Ishikawa (cell line): ENCODE results near the gene PNPLA2.

Experiments
- CEBPB ChIP-seq: IDR thresholded peaks from 2 replicates; pipeline ENCODE4 v1.6.1; 2012
- CREB1 ChIP-seq: IDR thresholded peaks from 2 replicates; pipeline ENCODE4 v1.6.1; 2012; ENCODE audit warnings: low read depth
- EP300 ChIP-seq: IDR thresholded peaks from 2 replicates; pipeline ENCODE4 v1.6.1; 2012; ENCODE audit warnings: borderline replicate concordance
- FOXM1 ChIP-seq: IDR thresholded peaks from 2 replicates; pipeline ENCODE4 v1.6.1; 2012; ENCODE audit warnings: low read depth, borderline replicate concordance
- NFIC ChIP-seq: IDR thresholded peaks from 2 replicates; pipeline ENCODE4 v1.6.1; 2012
- TAF1 ChIP-seq: IDR thresholded peaks from 2 replicates; pipeline ENCODE4 v1.6.1; 2012; ENCODE audit warnings: low read depth, mild to moderate bottlenecking
- TCF12 ChIP-seq: IDR thresholded peaks from 2 replicates; pipeline ENCODE4 v1.6.1; 2012; ENCODE audit warnings: low read depth
- USF1 ChIP-seq: IDR thresholded peaks from 2 replicates; pipeline ENCODE4 v1.6.1; 2012
- YY1 ChIP-seq: IDR thresholded peaks from 2 replicates; pipeline ENCODE4 v1.6.1; 2012; ENCODE audit warnings: low read depth
- ZBTB7A ChIP-seq: IDR thresholded peaks from 2 replicates; pipeline ENCODE4 v1.6.1; 2012; ENCODE audit warnings: low read depth
- TF ChIP-seq, protein P1 (sequence below): IDR thresholded peaks from 2 replicates; pipeline ENCODE4 v1.6.1; 2012
- TF ChIP-seq, protein P2 (sequence below): IDR thresholded peaks from 2 replicates; pipeline ENCODE4 v1.6.1; 2012; ENCODE audit warnings: low read depth, mild to moderate bottlenecking

DNA sequence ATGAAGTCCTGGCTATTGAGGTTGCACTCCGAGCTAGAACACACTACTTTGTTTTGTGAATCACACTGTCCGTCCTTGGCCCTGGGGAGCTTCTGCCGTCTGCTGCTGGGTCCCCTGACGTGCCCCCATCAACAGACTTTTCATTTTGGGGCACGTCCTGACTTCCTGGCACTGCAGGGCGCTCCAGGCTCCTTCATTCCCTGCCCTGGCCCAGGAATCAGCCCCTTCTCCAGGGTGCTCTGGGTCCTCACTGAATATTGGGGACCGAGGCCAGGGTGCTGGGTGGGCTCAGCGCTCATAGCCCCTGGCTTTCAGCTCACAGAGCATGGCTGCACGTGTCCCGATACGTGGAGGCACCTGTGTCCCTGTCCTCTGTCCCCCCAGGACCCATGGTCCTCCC, 46.2 kb downstream of the PNPLA2 start:
- TF ChIP-seq ZBTB7A (no peak), USF1 (no peak), CREB1 (no peak), TCF12 (no peak), TAF1 (no peak), YY1 (no peak), EP300 (no peak), CEBPB (no peak), NFIC (no peak), FOXM1 (no peak)
- TF ChIP-seq, protein P1, sequence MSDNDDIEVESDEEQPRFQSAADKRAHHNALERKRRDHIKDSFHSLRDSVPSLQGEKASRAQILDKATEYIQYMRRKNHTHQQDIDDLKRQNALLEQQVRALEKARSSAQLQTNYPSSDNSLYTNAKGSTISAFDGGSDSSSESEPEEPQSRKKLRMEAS = no peak
- TF ChIP-seq, protein P2, sequence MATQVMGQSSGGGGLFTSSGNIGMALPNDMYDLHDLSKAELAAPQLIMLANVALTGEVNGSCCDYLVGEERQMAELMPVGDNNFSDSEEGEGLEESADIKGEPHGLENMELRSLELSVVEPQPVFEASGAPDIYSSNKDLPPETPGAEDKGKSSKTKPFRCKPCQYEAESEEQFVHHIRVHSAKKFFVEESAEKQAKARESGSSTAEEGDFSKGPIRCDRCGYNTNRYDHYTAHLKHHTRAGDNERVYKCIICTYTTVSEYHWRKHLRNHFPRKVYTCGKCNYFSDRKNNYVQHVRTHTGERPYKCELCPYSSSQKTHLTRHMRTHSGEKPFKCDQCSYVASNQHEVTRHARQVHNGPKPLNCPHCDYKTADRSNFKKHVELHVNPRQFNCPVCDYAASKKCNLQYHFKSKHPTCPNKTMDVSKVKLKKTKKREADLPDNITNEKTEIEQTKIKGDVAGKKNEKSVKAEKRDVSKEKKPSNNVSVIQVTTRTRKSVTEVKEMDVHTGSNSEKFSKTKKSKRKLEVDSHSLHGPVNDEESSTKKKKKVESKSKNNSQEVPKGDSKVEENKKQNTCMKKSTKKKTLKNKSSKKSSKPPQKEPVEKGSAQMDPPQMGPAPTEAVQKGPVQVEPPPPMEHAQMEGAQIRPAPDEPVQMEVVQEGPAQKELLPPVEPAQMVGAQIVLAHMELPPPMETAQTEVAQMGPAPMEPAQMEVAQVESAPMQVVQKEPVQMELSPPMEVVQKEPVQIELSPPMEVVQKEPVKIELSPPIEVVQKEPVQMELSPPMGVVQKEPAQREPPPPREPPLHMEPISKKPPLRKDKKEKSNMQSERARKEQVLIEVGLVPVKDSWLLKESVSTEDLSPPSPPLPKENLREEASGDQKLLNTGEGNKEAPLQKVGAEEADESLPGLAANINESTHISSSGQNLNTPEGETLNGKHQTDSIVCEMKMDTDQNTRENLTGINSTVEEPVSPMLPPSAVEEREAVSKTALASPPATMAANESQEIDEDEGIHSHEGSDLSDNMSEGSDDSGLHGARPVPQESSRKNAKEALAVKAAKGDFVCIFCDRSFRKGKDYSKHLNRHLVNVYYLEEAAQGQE = no peak
